PFSK-1 (cell line): ENCODE results near the gene SLC9A4.

Experiments
- POLR2AphosphoS5 ChIP-seq: IDR thresholded peaks from 2 replicates; pipeline ENCODE4 v1.6.1; 2012; ENCODE audit warnings: low read depth, mild to moderate bottlenecking, control low read depth, low read length, moderate library complexity
- REST ChIP-seq, 2 experiments: IDR thresholded peaks; 2 replicates each; pipeline versions ENCODE4 v1.6.1 to v1.8.0; 2011 to 2012; ENCODE audit warnings: low read depth in 2 of 2, low read length in 2 of 2, control low read depth in 1 of 2, inconsistent platforms in 1 of 2, mild to moderate bottlenecking in 1 of 2, moderate library complexity in 1 of 2; ENCODE audit not compliant: insufficient read depth in 1 of 2
- SIN3A ChIP-seq: IDR thresholded peaks from 2 replicates; pipeline ENCODE4 v1.6.1; 2012; ENCODE audit warnings: mild to moderate bottlenecking, low read length, moderate library complexity, borderline replicate concordance; ENCODE audit not compliant: insufficient read depth
- TAF1 ChIP-seq: IDR thresholded peaks from 2 replicates; pipeline ENCODE4 v1.6.1; 2012; ENCODE audit warnings: low read length, control low read depth, borderline replicate concordance; ENCODE audit not compliant: insufficient read depth

GRCh38 chr2:102449370-102449974 lies 23.6 kb upstream of the SLC9A4 start:
- TF ChIP-seq TAF1 (no peak), POLR2AphosphoS5 (no peak), SIN3A (no peak), REST (IDR thresholded peaks at IDR 0.05; ENCODE audit: insufficient read depth in 1 of 2, low read depth in 2 of 2, low read length in 2 of 2) (no peak)
